Spleen (tissue), 11 donors: ENCODE results near the gene LDLRAP1. TPM values are rescaled to one million over a fixed set of nuclear protein-coding genes. Genes with fewer than 3 reads are reported as not detected.
"Not testable (repeated sequence)": the region's sequence is repeated elsewhere in the genome, so short reads cannot be mapped to it uniquely, and the experiment has no call there.

Experiments
- DNase-seq: peaks from one replicate; pipeline ENCODE4 v3.0.0-alpha.2; 2020
- H3K27ac ChIP-seq, 8 donors: fragments of 200-600 bp; sonication (generic) in 7 of 8; 1 replicate in 4 of 8; 2 replicates in 4 of 8; pipeline versions ENCODE4 v1.5.0 to v1.8.0; 2016 to 2021; ENCODE audit warnings: inconsistent platforms in 4 of 8, mild to moderate bottlenecking in 4 of 8, moderate library complexity in 1 of 8
- H3K27me3 ChIP-seq, 7 donors: fragments of 200-600 bp; sonication (generic) in 6 of 7; replicated peaks in 1 of 7; 1 replicate in 4 of 7; 2 replicates in 3 of 7; pipeline versions ENCODE4 v1.5.0 to v1.8.0; 2016 to 2021; ENCODE audit warnings: inconsistent platforms in 3 of 7, mild to moderate bottlenecking in 1 of 7
- H3K36me3 ChIP-seq, 6 donors: fragments of 200-600 bp; sonication (generic) in 5 of 6; 1 replicate in 4 of 6; 2 replicates in 2 of 6; pipeline versions ENCODE4 v1.5.0 to v1.8.0; 2016 to 2021; ENCODE audit warnings: inconsistent platforms in 2 of 6
- H3K4me1 ChIP-seq, 6 donors: fragments of 200-600 bp; sonication (generic) in 5 of 6; 1 replicate in 3 of 6; 2 replicates in 3 of 6; pipeline versions ENCODE4 v1.5.0 to v1.8.0; 2016 to 2021; ENCODE audit warnings: inconsistent platforms in 3 of 6
- H3K4me3 ChIP-seq, 8 donors: fragments of 200-600 bp; sonication (generic) in 7 of 8; 1 replicate in 4 of 8; 2 replicates in 4 of 8; pipeline versions ENCODE4 v1.5.0 to v1.8.0; 2016 to 2021; ENCODE audit warnings: inconsistent platforms in 4 of 8, mild to moderate bottlenecking in 4 of 8, moderate library complexity in 2 of 8
- H3K9me3 ChIP-seq, 8 donors: fragments of 200-600 bp; sonication (generic) in 7 of 8; 1 replicate in 4 of 8; 2 replicates in 4 of 8; pipeline versions ENCODE4 v1.5.0 to v1.8.0; 2016 to 2021; ENCODE audit warnings: inconsistent platforms in 4 of 8
- POLR2A ChIP-seq, 3 donors: fragments of 450-650 bp; IDR thresholded peaks; one replicate each; pipeline ENCODE4 v1.5.1; 2017; ENCODE audit warnings: antibody characterized with exemption in 3 of 3, mild to moderate bottlenecking in 1 of 3
- POLR2AphosphoS5 ChIP-seq, 3 donors: sonication (generic); formaldehyde crosslinking; IDR thresholded peaks; one replicate each; pipeline ENCODE4 v1.5.1; 2017; ENCODE audit warnings: antibody characterized with exemption in 3 of 3
- WGBS, 5 donors: extraction: QIAGEN DNeasy Blood & Tissue Kit in 3 of 5; methylation state at CpG; one replicate each; pipeline versions ENCODE4 v1.1.5 to v1.1.7; 2013 to 2018; 5-methylcytosine and 5-hydroxymethylcytosine counted together
- intact Hi-C: fragments of 100-400 bp; cut with DNase I; formaldehyde crosslinking; loops from one replicate; pipeline ENCODE4 v1.15.0; 2023; ENCODE audit warnings: low total_unique reads
- polyA plus RNA-seq, 3 donors: library from polyadenylated mRNA; stranded (reverse); fragments of 200-250 nt; gene quantifications; one replicate each; pipeline ENCODE4 v1.2.1, GENCODE V29; 2013
- total RNA-seq, 7 donors: library from RNA; depleted of rRNA in 3 of 7; stranded (reverse); fragments of >200 nt in 3 of 7; fragmentation: NEBNext Ultra II Directional in 4 of 7; extraction: Animal tissue kit (Norgen Biotek cat#: 25700) in 4 of 7; gene quantifications; one replicate each; pipeline versions ENCODE4 v1.1.0 to v1.2.1, GENCODE V29; 2016 to 2021
- TF ChIP-seq, protein P1 (sequence below), 11 experiments: fragments of 200-600 bp in 7 of 11; fragments of 450-650 bp in 4 of 11; sonication (generic) in 4 of 11; IDR thresholded peaks in 8 of 11; conservative IDR thresholded peaks in 3 of 11; 1 replicate in 7 of 11; 2 replicates in 4 of 11; pipeline versions ENCODE4 v1.4.0 to v1.8.0; 2016 to 2021; ENCODE audit warnings: antibody characterized with exemption in 11 of 11, inconsistent platforms in 4 of 11, mild to moderate bottlenecking in 1 of 11
- donor health status: healthy with polysubstance abuse.
- donor health status: DM: no; HTN: no; CAD: no; lungs with moderate emphysema.
- donor health status: DM: no; HTN: no; CAD: no.
- donor health status: Bipolar disorder and iron deficiency.
- donor health status: healthy.
- donor health status: DM: no; HTN: no; CAD: no.
- donor health status: DM: yes; HTN: yes; CAD: no.

The LDLRAP1 gene
- total and polyA plus RNA-seq, 10 donors, result 21.7 to 105 (median 72.4) TPM

DNA sequence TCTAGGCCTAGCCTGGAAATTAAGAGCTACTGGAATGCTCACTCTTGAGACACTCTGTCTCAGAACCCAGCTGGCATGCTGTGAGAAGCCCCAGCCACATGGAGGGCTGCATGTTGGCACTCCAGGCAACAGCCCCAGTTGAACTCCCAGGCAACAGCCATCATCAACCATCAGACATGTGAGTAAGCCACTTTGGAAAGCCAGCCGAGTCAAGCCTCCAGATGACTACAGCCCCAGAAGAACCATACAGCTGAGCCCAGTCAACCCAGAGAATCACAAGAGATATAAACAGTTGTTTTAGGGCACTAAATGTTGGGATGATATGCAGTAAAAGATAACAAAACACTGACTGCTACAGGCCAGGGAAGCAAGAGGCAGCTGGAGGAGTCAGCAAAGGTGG, 55.5 kb downstream of the LDLRAP1 start:
- no peaks in the 10 kb centered on the region for H3K36me3 ChIP-seq
- intact Hi-C loops, result no loop called here
- DNase-seq, result no peak
- no peak overlapping the region for H3K4me3 ChIP-seq
- H3K4me1 ChIP-seq, result peaks cover 0 to 5% (median 0%) of the 10 kb centered on the region in 6 donors
- H3K27ac ChIP-seq, result no peak overlapping the region
- 83 to 100% (median 97%) methylated on average over 1 of the region's 1 CpG for WGBS, 5 donors
- no peaks in the 10 kb centered on the region for H3K27me3 ChIP-seq
- peaks cover 0 to 6% (median 0%) of the 10 kb centered on the region in 8 donors for H3K9me3 ChIP-seq
- TF ChIP-seq POLR2AphosphoS5 (IDR thresholded peaks at IDR 0.05) (no peak), POLR2A (IDR thresholded peaks at IDR 0.05) (no peak)
- TF ChIP-seq, protein P1, sequence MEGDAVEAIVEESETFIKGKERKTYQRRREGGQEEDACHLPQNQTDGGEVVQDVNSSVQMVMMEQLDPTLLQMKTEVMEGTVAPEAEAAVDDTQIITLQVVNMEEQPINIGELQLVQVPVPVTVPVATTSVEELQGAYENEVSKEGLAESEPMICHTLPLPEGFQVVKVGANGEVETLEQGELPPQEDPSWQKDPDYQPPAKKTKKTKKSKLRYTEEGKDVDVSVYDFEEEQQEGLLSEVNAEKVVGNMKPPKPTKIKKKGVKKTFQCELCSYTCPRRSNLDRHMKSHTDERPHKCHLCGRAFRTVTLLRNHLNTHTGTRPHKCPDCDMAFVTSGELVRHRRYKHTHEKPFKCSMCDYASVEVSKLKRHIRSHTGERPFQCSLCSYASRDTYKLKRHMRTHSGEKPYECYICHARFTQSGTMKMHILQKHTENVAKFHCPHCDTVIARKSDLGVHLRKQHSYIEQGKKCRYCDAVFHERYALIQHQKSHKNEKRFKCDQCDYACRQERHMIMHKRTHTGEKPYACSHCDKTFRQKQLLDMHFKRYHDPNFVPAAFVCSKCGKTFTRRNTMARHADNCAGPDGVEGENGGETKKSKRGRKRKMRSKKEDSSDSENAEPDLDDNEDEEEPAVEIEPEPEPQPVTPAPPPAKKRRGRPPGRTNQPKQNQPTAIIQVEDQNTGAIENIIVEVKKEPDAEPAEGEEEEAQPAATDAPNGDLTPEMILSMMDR (IDR thresholded peaks at IDR 0.05 in 8 of 11, conservative IDR thresholded peaks at IDR 0.05 in 3 of 11), result no peak

DNA sequence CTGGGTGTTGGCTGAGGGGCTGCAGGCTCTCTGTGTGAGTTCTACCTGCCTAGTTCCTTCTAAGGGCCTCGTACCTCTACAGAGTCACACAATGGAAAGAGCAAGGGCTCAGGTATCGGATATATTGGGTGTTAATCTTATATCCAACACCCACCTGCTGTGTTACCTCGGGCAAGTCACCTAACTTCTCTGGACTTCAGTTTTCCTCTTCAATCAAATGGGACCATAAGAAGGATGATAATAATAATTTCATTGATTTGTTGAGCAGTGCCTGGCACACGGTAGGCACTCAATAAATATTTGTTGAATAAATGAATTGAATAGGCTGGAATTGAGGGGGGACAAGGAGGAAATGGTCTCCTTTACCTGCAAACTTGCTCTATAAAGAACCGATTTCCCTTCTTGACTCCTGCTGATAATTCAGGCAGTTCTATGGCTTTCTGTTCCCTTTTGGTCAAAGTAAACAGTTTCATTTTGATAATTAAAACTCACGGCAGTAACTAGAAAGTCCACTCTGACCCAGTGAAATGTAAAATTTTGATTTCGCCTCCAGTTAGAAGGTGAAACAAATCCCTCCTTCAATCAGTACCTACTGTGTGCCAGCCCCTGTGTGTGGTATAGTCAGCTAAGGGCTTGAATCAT, 56.7 kb downstream of the LDLRAP1 start:
- TF ChIP-seq POLR2A (IDR thresholded peaks at IDR 0.05) (no peak), POLR2AphosphoS5 (IDR thresholded peaks at IDR 0.05) (no peak)
- TF ChIP-seq, protein P1 (IDR thresholded peaks at IDR 0.05 in 8 of 11, conservative IDR thresholded peaks at IDR 0.05 in 3 of 11), result no peak
- WGBS, 5 donors, result 73 to 83% (median 78%) methylated on average over 7 of the region's 7 CpGs
- no peak for DNase-seq

DNA sequence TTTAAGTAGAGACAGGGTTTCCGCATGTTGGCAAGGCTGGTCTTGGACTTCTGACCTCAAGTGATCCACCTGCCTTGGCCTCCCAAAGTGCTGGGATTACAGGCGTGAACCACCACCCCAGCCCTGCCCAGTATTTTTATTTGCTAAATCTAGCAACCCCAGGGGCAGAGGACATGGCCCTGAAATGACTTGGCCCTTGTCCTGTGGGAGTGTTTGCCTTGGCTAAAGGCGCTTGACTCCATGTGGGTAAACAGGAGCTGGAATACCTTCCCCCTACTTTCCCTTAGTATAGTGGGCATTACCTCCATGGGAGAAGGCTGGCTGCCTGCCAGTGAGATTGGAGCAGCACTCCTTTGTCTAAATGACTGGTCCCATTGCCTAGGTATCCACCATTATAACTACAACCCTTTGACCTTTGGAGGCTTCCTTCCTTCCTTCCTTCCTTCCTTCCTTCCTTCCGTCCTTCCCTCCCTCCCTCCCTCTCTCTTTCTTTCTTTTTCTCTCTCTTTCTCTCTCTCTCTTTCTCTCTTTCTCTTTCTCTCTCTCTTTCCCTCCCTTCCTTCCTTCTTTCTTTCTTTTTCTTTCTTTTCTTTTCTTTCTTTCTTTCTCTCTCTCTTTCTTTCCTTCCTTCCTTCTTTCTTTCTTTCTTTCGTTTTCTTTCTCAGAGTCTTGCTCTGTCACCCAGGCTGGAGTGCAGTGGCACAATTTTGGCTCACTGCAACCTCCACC, 57.7 kb downstream of the LDLRAP1 start:
- intact Hi-C loops, DNase-seq, H3K27ac ChIP-seq, H3K4me1 ChIP-seq, H3K9me3 ChIP-seq, H3K27me3 ChIP-seq, H3K4me3 ChIP-seq, H3K36me3 ChIP-seq: not testable (repeated sequence)
- 79 to 86% (median 81%) methylated on average over 5 of the region's 5 CpGs for WGBS, 5 donors

More for the DNA sequence above, 56.7 kb downstream of the LDLRAP1 start:
- Histone ChIP-seq H3K4me3 (no peak overlapping the region), H3K27me3 (no peaks in the 10 kb centered on the region), H3K27ac (no peak overlapping the region), H3K36me3 (no peaks in the 10 kb centered on the region), H3K4me1 (peaks cover 0 to 5% (median 0%) of the 10 kb centered on the region in 6 donors), H3K9me3 (peaks cover 0 to 6% (median 0%) of the 10 kb centered on the region in 8 donors)
- intact Hi-C loops, result no loop called here

DNA sequence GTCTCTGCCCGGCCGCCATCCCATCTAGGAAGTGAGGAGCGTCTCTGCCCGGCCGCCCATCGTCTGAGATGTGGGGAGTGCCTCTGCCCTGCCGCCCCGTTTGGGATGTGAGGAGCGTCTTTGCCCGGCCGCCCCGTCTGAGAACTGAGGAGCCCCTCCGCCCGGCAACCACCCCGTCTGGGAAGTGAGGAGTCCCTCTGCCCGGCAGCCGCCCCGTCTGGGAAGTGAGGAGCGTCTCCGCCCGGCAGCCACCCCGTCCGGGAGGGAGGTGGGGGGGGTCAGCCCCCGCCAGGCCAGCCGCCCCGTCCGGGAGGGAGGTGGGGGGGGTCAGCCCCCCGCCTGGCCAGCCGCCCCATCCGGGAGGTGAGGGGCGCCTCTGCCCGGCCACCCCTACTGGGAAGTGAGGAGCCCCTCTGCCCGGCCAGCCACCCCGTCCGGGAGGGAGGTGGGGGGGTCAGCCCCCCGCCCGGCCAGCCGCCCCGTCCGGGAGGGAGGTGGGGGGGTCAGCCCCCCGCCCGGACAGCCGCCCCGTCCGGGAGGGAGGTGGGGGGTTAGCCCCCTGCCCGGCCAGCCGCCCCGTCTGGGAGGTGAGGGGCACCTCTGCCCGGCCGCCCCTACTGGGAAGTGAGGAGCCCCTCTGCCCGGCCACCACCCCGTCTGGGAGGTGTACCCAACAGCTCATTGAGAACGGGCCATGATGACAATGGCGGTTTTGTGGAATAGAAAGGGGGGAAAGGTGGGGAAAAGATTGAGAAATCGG, 60.6 kb downstream of the LDLRAP1 start:
- intact Hi-C loops, H3K27me3 ChIP-seq, DNase-seq, H3K4me3 ChIP-seq, H3K36me3 ChIP-seq, H3K9me3 ChIP-seq, H3K27ac ChIP-seq: not testable (repeated sequence)
- 88 to 96% (median 93%) methylated on average over 11 to 46 of the region's 55 CpGs; no CpG with 5 or more reads in 1 of the 5 donors for WGBS, 5 donors
- peaks cover 0 to 13% (median 7%) of the 10 kb centered on the region in 6 donors for H3K4me1 ChIP-seq

DNA sequence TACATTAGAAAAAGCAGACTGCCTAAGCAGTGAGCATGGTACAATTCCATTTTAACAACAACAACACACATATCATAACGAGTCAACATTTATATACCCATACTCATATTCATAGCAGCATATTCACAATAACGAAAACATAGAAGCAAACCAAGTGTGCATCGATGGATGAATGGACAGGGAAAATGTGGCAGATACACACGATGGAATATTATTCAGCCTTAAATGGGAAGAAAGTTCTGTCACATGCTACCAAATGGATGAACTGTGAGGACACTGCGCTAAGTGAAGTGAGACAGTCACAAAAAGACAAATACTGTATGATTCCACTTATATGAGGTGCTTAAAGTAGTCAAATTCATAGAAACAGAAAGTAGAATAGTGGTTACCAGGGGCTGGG, 63.7 kb downstream of the LDLRAP1 start:
- H3K4me3 ChIP-seq, result no peak overlapping the region
- H3K36me3 ChIP-seq, result no peaks in the 10 kb centered on the region
- 90 to 98% (median 95%) methylated on average over 5 of the region's 5 CpGs for WGBS, 5 donors
- no peak overlapping the region for H3K27ac ChIP-seq
- intact Hi-C loops, result no loop called here
- H3K4me1 ChIP-seq, result peaks cover 0 to 35% (median 27%) of the 10 kb centered on the region in 6 donors
- TF ChIP-seq POLR2A (IDR thresholded peaks at IDR 0.05) (no peak), POLR2AphosphoS5 (IDR thresholded peaks at IDR 0.05) (no peak)
- TF ChIP-seq, protein P1 (IDR thresholded peaks at IDR 0.05 in 8 of 11, conservative IDR thresholded peaks at IDR 0.05 in 3 of 11), result no peak
- H3K27me3 ChIP-seq, result peaks cover 0 to 7% (median 0%) of the 10 kb centered on the region in 7 donors
- DNase-seq, result no peak
- no peaks in the 10 kb centered on the region for H3K9me3 ChIP-seq
